GM21717 (cell line): ENCODE results near the gene SMARCA5.
"Not testable (repeated sequence)": the region's sequence is repeated elsewhere in the genome, so short reads cannot be mapped to it uniquely, and the experiment has no call there.

Source experiments
- ATAC-seq: cut with Tn5 transposase; IDR thresholded peaks from one replicate; pipeline ENCODE4 v1.9.1; 2021; ENCODE audit warnings: mild to moderate bottlenecking, moderate library complexity; ENCODE audit not compliant: unreplicated experiment

Gene SMARCA5

DNA sequence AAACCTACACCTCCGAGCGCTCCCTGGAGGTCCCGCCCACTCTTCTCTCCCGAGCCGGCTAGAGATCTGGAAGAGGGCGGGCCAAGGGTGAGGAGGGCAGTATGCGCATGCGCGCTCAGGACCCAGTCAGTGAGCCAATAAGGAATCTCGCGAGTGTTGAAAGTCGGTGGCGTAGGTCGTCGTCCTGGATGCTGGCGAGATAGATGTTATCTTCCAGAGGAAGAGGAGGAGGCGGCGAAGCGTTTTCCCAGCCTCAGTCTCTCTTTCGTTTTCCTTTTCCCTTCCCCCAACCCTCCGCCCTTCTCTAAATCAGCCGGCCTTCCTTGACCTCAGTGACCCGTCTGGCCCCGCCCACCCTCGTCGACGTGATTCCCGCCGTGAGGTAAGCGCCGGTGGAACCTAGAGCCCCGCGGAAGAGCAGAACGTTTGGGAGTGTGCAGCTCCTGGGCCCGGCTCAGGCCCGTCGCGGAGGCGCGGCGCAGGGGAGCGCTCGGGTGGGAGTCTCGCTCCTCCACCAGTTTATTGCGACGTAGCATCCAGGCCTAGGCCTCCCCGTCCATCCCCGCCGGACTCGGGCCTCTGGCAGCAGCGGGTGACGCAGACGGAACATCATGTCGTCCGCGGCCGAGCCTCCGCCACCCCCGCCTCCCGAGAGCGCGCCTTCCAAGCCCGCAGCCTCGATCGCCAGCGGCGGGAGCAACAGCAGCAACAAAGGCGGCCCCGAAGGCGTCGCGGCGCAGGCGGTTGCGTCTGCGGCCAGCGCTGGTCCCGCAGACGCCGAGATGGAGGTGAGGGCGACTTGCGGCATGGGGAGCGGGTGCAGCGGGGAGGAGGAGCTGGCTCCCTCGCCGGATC, at the start of gene SMARCA5:
SMARCA5 (plus strand) TSS at position 389 of the 855 bp plus-strand sequence; CDS start at position 612, 223 bp downstream.
- ATAC-seq = peak; percentile 88

DNA sequence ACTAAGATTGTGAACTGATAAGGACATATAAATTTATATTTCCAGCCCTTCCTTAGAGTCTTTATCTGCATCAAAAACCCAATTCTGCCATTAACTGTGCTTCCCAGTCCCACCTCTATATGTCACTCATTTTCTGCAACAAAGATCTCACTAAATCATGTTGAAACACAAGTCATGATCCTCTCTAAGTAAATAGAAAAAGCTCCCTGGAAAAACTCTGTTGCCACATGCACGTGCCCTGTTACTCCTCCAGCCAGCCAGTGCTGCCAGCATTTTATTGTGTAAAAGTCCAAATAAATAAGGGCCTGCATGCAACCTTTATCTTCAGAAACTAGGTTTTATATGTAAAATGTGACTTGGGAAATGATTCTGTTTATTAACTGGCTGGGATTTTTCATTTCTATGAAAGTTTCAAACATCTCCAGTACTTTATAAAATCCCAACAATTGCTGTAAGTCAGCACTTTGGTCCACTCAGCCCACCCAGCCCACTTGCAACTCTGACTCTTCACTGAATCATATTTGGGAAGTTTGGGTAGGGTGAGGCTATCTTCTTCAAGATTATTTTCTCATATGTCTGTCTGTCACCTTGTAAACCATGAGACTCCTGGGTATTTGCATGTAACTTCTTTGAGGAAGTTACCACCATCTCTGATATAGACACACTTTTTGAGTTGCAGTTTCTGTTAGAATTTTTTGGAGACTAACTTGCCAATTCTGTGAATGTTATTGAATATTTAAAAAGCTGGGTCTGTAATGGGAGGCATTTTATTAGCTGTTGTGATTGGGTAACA, 40.0 kb upstream of the SMARCA5 start:
- ATAC-seq = peak; percentile 63

- no peak for ATAC-seq
Observed at GRCh38 chr4:143477487-143477886, 36.0 kb upstream of the SMARCA5 start.

DNA sequence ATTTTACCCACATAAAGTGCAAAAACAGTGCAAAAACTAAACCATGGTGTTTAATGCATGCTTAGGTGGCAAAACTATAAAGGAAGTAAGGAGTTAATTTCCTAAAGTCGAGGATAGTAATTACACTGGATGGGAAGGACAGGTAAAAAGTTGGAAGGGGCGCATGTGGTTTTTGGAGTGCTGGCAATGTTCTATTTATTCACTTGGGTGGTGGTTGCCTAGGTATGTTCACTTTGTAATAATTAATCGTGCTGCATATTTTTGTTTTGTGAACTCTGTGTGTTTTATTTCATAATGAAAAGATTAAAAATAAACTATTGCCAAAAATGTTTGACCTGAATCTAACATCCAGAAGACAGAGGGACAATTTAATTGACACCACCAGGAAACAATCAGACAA, 32.1 kb upstream of the SMARCA5 start:
- ATAC-seq = no peak

DNA sequence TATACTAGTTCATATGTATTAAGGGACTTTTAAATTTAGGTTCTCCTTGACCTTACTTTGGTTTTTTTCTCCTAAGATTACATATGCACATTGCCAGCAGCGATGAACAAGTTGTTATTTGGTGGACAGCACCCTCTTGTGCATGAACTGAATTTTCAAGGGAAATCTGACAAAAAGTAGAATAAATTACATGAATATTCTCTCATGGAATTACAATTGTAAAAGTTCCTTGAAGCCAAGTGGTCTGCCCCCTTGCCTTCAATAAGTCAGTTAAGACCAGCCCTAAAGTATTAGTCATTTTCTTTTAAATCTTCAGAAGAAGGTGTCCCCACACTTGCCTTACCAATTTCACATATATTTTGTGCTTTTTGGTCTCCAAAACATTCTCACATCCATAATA, 30.7 kb upstream of the SMARCA5 start:
- peak; percentile 67 for ATAC-seq

GRCh38 chr4:143486314-143486713, 27.2 kb upstream of the SMARCA5 start:
- no peak for ATAC-seq

DNA sequence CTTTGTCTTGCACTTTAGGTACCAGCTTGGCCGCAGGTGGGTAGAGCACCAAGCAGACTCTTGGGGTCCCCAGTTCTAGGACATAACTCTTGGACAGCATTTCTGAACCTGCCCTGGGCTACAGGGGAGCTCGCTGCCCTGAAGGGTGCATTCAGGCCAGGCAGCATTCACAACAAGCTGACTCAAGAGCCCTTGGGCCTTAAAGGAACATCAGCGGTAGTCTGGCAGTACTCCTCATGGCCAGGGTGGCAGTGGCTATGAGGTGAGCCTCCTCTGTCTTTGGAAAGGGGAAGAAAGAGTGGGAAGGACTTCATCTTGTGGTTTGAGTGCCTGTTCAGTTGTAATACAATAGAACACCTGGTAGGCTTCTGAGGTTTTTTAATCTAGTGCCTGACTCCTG, 24.8 kb upstream of the SMARCA5 start:
- no peak for ATAC-seq

- no peak for ATAC-seq
Observed at GRCh38 chr4:143489106-143489505, 24.4 kb upstream of the SMARCA5 start.

DNA sequence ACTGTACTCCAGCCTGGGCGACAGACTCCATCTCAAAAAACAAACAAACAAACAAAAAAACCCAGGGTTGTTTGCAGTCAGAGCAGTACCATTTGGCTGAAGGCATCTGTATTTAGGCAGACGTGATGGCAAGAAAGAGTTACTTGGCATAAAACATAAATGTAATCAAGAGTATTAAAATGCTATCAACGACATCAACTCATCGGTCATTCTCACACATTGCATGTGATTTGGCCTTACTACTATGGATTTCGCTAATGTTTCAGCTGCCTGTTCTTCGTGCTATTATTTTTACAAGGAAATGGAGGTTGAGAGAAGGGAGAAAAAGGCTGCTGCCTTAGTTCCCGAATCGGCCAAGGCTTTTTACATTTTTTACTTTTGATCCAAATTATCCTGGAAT, 15.5 kb upstream of the SMARCA5 start:
- no peak for ATAC-seq

DNA sequence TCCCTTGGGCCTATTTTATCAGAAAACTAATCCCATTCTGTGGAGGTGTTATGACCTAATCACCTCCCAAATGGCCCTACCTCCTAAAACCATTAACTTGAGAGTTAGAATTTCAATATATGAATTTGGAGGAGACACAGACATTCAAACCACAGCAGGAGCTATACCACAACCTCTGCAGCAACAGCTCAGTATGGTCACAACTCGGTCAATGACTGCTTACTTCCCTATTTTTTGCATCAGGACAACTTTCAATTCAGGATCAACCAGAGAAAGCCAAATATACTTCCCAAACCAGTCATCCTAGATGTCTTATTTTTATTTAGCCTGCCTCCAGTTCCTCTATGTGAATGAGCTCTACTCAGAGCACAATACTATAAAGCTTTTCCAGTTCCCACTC, 11.3 kb upstream of the SMARCA5 start:
- no peak for ATAC-seq

GRCh38 chr4:143506031-143506430, 7.5 kb upstream of the SMARCA5 start:
- ATAC-seq = no peak

- ATAC-seq = no peak
Observed at GRCh38 chr4:143511906-143512305, 1.6 kb upstream of the SMARCA5 start.

- peak; percentile 40 for ATAC-seq
Observed at GRCh38 chr4:143512978-143513313, 556 bp upstream of the SMARCA5 start.

- no peak for ATAC-seq
Observed at GRCh38 chr4:143514169-143514495, 630 bp downstream of the SMARCA5 start.

DNA sequence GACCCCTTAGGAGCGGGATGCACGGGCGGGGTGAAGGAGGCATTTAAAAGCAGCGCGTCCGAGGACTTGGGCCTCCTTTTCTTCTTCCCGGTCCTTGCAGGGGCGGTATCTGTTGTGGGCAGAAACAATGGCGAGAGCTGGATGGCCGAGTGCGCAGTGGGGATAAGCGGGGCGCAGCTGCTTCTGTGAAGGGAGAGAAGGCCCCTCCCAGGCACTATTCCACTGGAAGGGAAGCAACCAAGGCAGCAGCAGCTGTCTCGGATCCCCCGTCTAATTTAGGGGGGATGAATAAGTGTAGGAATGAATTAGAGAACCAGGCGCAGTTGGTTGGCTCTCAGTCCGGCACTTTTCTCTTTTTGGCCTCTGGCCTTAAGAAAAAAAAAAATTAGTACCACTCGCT, 995 bp downstream of the SMARCA5 start:
- no peak for ATAC-seq

GRCh38 chr4:143514901-143515300, 1.4 kb downstream of the SMARCA5 start:
- ATAC-seq = no peak

DNA sequence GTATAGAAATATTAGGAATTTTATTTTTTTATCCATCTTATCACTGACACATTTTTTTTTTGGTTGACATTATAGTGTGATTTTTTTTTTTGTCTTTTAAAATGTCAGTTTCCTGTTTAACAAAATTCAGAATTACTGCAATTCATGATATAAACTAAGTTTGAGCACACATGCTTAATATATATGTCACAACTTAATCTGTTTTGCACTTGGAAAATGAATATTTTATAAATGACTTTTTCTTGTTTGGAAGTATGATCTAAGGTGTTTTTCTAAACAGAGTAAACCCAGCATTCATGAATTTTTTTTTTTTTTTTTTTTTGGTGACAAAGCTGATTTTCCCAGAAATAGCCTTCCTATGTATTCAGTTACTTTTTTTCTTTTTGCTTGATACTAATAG, 2.4 kb downstream of the SMARCA5 start:
- no peak for ATAC-seq

GRCh38 chr4:143517764-143518163, 4.3 kb downstream of the SMARCA5 start:
- no peak for ATAC-seq

GRCh38 chr4:143524211-143524610, 10.7 kb downstream of the SMARCA5 start:
- no peak for ATAC-seq

DNA sequence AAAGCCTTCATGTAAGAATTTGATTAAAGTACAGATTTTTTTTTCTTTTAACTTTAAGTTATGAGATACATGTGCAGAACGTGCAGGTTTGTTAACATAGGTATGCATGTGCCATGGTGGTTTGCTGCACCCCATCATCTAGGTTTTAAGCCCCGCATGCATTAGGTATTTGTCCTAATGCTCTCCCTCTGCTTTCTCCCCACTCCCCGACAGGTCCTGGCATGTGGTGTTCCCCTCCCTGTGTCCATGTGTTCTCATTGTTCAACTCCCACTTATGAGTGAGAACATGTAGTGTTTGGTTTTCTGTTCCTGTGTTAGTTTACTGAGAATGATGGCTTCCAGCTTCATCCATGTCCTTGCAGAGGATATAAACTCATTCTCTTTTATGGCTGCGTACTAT, 14.5 kb downstream of the SMARCA5 start:
- ATAC-seq = not testable (repeated sequence)

DNA sequence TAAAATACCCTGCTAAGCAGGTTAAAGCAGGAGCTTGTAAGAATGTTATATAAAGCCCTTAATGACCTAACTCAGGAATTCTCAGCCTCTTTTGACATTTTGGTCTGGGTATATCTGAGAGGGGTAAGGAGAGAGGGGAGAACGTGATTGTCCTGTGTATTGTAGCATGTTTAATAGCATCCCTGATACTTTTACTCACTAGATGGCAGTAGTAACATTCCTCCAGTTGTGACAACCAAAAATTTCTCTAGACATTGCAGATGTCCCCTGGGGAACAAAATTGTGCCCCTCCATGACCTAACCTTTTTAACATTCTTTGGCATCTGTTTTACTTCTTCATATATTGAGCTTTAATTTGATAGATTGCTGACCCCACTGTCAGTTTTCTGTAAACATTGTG, 17.9 kb downstream of the SMARCA5 start:
- ATAC-seq = no peak

DNA sequence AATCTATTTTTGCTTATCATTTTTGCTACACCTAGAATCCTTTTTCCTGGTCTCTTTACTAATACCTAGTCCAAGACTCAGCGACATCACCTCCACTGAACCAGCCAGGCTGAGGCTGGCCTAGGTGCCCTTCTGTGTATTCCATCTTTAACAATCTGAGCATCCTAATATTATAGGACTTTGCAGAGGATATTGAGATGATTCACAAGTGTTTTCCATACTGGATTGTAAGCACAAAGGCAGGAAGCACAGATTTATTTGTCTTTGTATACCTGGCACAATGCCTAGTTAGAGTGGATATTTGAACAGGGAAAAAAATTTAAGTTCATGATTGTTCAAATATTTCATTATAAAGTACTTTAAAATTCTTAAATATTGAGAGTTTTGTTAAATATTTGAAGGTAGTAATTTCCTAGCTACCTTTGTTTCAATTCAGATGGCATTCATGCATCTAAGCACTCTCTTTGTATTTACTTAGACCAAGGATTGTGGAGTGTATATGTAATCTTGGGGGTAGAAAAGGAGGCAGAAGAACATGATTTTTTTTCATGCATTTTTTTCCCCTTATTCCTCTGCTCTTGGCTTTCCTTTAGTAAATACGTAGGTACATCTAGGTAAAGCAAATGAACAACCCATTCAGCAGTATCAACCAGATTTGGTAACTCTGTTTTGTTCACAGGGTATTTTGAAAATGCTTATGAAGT, 18.4 kb downstream of the SMARCA5 start:
- ATAC-seq = no peak
